Raji (cell line): ENCODE results near the gene CLEC3A.

Source experiments
- POLR2A ChIP-seq: IDR thresholded peaks from 2 replicates; pipeline ENCODE4 v1.6.1; 2011; ENCODE audit warnings: low read depth, low read length, control low read depth; ENCODE audit not compliant: insufficient read depth

The CLEC3A gene

DNA sequence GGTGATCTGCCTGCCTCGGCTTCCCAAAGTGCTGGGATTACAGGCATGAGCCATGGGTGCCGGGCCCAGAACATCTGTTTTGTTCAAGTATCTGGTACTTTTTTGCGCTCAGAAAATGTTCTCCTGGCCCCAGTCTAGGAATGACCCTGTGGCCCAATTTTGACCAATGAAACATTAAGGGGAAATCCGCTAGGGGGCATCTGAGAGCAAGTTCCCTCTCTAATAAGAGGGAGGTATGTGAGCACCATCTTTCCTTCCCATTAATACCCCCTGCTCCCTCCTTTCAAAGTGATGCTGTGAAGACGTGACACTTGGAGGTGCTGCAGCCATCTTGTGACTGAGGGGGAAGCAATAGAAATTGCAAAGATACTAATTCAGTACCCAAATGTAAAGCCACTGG is 16.5 kb upstream of the CLEC3A start:
- no peak for TF ChIP-seq POLR2A

- TF ChIP-seq POLR2A: no peak
These were observed 15.2 kb upstream of the CLEC3A start for GRCh38 chr16:78007121-78007520.

DNA sequence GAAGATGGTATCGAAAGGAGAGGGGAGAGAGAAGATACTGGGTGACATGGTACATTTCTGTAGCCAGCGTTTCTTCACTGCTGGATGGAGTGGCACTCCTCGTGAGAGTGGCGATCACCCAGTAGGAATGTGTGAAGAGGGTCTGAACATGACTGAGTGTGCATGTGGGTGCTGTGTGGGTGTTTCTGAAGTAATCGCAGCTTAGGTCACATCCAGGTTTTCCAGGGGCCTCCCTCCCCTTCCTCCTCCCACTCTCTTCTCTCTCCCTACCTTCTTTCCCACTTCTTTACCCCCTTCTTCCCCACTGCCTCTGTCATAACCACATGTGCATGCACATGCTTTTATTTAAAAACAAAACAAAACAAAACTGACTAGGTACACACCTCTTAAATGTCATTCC is 1.8 kb downstream of the CLEC3A start:
- TF ChIP-seq POLR2A: no peak

DNA sequence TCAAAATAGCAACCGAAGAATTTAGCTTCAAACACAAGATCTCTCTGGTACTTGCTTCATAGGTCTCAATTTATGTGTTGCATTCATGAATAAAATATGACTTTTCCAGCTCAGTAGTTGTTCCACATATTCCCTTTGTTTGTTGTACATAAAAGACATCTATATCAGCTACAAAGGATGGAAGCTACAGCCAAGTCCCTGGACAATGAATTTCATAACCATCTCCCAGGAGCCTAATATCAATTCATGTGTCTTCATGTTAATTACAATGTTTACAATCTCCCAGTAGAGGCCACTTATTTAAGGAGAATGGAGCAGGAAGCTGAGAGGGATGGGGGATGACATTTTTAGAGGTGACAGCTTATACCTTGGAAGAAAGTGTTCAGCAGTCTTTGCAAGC is 3.3 kb downstream of the CLEC3A start:
- TF ChIP-seq POLR2A: no peak

GRCh38 chr16:78028018-78028417 is 5.7 kb downstream of the CLEC3A start:
- no peak for TF ChIP-seq POLR2A

DNA sequence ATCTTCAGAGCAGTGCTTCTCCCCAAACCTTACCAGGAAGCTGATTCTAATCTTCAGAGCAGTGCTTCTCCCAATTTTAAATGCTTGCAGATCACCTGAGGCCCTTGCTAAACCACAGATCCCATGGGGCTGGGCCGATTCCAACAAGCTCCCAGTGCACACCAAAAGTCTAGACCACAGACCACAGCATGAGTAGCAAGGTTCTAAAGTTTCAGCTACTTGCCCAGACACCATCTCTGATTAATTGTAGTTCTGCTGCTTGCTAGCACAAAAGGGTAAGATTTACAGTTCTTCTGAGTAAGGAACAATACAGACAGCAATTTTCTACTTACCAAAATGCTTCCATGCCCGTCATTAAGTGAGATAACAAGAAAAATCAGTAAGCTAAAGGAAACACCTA is 12.2 kb downstream of the CLEC3A start:
- TF ChIP-seq POLR2A: no peak

- no peak for TF ChIP-seq POLR2A
These were observed 12.7 kb downstream of the CLEC3A start for GRCh38 chr16:78035012-78035411.

GRCh38 chr16:78040396-78040795 is 18.0 kb downstream of the CLEC3A start:
- no peak for TF ChIP-seq POLR2A

DNA sequence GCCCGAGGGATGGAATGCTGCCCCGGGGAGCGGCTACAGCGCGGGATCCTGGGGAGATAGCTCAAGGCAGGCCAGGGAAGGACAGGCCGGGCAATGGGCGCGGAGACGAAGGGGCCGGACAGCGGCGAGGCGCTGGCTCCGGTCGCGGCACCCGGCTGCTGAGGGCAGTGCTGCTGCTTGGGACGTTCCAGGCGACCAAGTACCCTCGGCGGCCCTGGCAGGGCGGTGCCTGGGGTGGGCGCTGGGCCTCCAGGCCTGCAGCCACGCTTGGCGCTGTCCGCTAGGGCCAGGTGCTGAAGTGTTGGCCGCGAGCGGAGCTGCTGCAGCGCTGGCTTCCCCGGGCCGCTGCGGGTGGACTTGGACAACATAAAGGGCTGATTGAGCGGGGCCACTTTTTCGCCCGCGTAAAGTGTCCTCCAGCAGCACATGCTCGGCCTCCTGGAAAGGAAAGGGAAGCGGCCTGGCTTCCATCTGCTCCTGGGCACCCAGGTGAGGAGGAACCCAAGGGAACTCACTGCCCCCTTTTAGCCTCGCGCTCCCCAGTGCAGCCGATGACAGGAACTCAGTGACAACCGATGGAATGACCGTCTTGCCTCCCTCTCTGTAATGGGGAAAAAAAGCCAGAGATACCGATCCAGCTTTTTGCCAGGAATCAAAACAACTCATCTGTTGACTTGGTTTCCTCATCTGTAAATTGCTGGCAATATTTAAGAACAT is 23.7 kb downstream of the CLEC3A start:
- no peak for TF ChIP-seq POLR2A

GRCh38 chr16:78048319-78048718 is 26.0 kb downstream of the CLEC3A start:
- no peak for TF ChIP-seq POLR2A

GRCh38 chr16:78050734-78051400 is 28.5 kb downstream of the CLEC3A start:
- no peak for TF ChIP-seq POLR2A

- TF ChIP-seq POLR2A: no peak
These were observed 35.6 kb downstream of the CLEC3A start for GRCh38 chr16:78057803-78058564.

DNA sequence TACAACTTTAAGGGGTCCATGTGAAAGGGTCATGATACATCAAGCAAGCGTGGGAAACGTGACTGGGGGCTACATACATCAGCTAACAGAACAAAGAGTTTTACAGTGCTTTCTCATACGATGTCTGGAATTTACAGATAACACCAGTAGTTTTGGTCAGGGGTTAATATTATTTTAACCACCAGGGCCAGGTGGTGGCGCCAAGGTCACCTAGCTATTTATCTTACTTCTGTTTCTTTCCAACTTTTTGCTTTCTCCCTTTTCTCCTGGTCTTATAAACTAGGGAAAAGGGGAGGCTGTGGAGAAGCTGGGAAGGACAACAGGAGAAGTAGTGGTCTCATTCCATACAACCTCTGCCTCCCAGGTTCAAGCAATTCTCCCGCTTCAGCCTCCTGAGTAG is 37.9 kb downstream of the CLEC3A start:
- TF ChIP-seq POLR2A: no peak

- TF ChIP-seq POLR2A: no peak
These were observed 38.5 kb downstream of the CLEC3A start for GRCh38 chr16:78060809-78061208.

- no peak for TF ChIP-seq POLR2A
These were observed 43.0 kb downstream of the CLEC3A start for GRCh38 chr16:78065319-78065718.

- no peak for TF ChIP-seq POLR2A
These were observed 47.6 kb downstream of the CLEC3A start for GRCh38 chr16:78069913-78070312.
